ENCODE results near the gene ZEB2. TPM values are rescaled to one million over a fixed set of nuclear protein-coding genes. Genes with fewer than 3 reads are reported as not detected.

Gene ZEB2
- total RNA-seq, 1 donor from 2014 or later: 95.4 TPM

DNA sequence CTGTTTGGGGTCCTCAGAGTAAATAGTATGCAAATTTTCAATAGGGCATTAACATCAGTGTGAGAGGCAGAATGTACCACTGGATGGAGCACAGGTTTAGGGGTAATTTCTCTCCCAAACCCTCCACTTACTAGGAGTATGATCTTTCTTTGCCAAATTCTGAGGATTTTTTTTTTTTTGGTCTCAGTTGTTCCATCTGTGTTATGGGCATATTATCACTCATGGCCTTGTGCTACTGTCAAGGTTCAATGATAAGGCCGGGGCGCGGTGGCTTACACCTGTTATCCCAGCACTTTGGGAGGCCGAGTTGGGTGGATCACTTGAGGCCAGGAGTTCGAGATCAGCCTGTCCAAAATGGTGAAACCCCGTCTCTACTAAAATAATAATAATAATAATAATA, 30.2 kb upstream of the ZEB2 start:
- TF ChIP-seq, protein P1, sequence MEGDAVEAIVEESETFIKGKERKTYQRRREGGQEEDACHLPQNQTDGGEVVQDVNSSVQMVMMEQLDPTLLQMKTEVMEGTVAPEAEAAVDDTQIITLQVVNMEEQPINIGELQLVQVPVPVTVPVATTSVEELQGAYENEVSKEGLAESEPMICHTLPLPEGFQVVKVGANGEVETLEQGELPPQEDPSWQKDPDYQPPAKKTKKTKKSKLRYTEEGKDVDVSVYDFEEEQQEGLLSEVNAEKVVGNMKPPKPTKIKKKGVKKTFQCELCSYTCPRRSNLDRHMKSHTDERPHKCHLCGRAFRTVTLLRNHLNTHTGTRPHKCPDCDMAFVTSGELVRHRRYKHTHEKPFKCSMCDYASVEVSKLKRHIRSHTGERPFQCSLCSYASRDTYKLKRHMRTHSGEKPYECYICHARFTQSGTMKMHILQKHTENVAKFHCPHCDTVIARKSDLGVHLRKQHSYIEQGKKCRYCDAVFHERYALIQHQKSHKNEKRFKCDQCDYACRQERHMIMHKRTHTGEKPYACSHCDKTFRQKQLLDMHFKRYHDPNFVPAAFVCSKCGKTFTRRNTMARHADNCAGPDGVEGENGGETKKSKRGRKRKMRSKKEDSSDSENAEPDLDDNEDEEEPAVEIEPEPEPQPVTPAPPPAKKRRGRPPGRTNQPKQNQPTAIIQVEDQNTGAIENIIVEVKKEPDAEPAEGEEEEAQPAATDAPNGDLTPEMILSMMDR (IDR thresholded peaks at IDR 0.05): no peak
- Mint-ChIP-seq H3K4me3 (ENCODE audit: unreplicated experiment) (no peak overlapping the region), H3K4me1 (ENCODE audit: low read depth) (peaks cover 47% of the 10 kb centered on the region), H3K27me3 (ENCODE audit: low read depth) (no peaks in the 10 kb centered on the region), H3K9me3 (ENCODE audit: low read depth) (no peaks in the 10 kb centered on the region), H3K36me3 (ENCODE audit: low read depth) (no peaks in the 10 kb centered on the region), H3K27ac (ENCODE audit: unreplicated experiment) (no peak overlapping the region)
- no peak for DNase-seq (ENCODE audit: low spot score)

DNA sequence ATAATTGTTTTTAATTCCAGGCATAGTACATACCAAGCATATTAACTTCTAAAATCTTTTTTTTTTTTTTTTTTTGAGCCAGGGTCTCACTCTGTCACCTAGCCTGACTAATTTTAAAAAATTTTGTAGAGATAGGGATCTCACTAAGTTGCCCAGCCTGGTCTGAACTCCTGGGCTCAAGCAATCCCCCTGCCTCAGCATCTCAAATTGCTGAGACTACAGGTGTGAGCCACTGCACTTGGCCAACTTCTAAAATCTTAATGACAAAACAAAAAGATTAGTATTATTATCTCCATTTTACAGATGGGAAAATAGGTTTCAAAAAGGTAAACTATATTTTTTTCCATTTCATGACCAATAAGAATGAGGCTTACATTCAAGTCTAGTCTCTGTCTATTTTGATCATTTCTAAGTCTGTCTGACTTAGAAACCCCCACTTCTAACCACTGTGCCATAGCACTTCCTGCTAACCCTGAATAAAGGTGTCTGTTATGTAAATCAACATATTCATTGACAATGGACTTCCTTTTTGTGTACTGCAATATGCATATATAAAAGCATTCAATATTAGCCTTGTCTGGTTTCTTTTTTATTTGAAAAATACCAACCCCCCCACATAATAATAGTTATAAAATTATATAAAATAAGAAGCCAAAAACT, 28.7 kb upstream of the ZEB2 start:
- Mint-ChIP-seq H3K36me3 (ENCODE audit: low read depth) (no peaks in the 10 kb centered on the region), H3K27ac (ENCODE audit: unreplicated experiment) (no peak overlapping the region), H3K4me1 (ENCODE audit: low read depth) (peaks cover 33% of the 10 kb centered on the region), H3K4me3 (ENCODE audit: unreplicated experiment) (no peak overlapping the region), H3K9me3 (ENCODE audit: low read depth) (no peaks in the 10 kb centered on the region), H3K27me3 (ENCODE audit: low read depth) (no peaks in the 10 kb centered on the region)
- TF ChIP-seq, protein P1 (IDR thresholded peaks at IDR 0.05): no peak
- no peak for DNase-seq (ENCODE audit: low spot score)

DNA sequence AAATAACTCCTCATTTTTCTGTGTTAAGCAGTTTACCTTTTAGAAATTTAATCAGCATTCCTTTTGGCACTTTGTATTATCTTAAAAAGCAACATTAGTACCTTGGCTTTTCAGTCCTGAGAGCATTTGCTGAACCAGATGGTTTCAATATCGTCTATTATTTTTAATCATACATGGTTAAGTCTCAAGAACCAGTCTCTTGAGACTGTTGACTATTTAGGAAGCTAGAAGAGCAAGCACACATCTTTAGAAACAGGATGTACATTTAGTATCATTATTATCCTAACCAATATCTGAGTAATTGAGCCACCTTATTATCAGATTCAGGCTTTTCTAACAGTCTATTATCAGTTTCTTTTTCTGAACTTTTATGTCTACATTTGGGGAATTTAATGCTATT, 28.2 kb upstream of the ZEB2 start:
- H3K36me3 Mint-ChIP-seq (ENCODE audit: low read depth): no peaks in the 10 kb centered on the region
- no peaks in the 10 kb centered on the region for H3K27me3 Mint-ChIP-seq (ENCODE audit: low read depth)
- H3K9me3 Mint-ChIP-seq (ENCODE audit: low read depth): peaks cover under 1% of the 10 kb centered on the region
- no peak for DNase-seq (ENCODE audit: low spot score)
- peaks cover 27% of the 10 kb centered on the region for H3K4me1 Mint-ChIP-seq (ENCODE audit: low read depth)
- no peak overlapping the region for H3K27ac Mint-ChIP-seq (ENCODE audit: unreplicated experiment)
- H3K4me3 Mint-ChIP-seq (ENCODE audit: unreplicated experiment): no peak overlapping the region
- TF ChIP-seq, protein P1 (IDR thresholded peaks at IDR 0.05): no peak

DNA sequence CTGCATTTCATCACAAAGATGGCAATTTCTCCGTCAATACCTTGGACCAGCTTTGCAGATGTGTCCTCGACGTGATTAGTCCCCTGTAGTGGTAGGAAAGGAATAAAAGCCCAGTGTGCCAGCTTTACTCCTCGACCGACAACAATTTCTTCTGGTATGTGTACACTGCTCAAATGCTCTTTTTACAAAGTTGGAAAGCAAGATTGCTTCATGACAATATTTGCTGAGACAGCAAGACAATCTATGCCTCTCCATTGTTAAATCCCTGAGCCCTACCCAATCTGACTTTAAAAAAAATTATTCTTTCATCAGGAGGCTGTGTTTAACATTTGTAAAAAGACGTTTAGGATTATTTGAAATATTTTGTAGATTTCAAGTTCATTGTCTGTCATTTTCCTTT, 27.6 kb upstream of the ZEB2 start:
- TF ChIP-seq, protein P1 (IDR thresholded peaks at IDR 0.05): no peak
- H3K27ac Mint-ChIP-seq (ENCODE audit: unreplicated experiment): no peak overlapping the region
- H3K9me3 Mint-ChIP-seq (ENCODE audit: low read depth): peaks cover 6% of the 10 kb centered on the region
- peaks cover 21% of the 10 kb centered on the region for H3K4me1 Mint-ChIP-seq (ENCODE audit: low read depth)
- DNase-seq (ENCODE audit: low spot score): no peak
- H3K4me3 Mint-ChIP-seq (ENCODE audit: unreplicated experiment): no peak overlapping the region
- H3K27me3 Mint-ChIP-seq (ENCODE audit: low read depth): no peaks in the 10 kb centered on the region
- no peaks in the 10 kb centered on the region for H3K36me3 Mint-ChIP-seq (ENCODE audit: low read depth)

DNA sequence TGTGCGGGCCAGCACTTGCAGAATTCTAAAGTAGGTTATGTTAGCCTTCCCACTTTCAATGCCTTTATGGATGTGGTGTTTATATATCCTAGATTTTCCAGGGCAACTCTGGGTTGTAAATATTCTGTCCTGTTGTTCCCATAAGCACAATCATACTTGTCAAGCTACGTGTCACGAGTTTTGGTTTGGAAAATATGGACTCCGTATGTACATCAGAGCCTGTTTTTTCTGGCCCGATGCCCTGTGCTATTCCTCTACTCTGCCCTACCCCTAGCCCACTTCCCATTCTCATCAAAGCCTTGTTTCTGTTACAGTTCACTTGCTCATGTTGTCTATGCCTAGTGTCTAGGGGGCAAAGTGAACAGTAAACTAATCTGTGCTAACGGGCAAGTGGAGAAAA, 27.0 kb upstream of the ZEB2 start:
- no peaks in the 10 kb centered on the region for H3K36me3 Mint-ChIP-seq (ENCODE audit: low read depth)
- H3K9me3 Mint-ChIP-seq (ENCODE audit: low read depth): peaks cover 6% of the 10 kb centered on the region
- H3K27ac Mint-ChIP-seq (ENCODE audit: unreplicated experiment): no peak overlapping the region
- DNase-seq (ENCODE audit: low spot score): no peak
- no peaks in the 10 kb centered on the region for H3K27me3 Mint-ChIP-seq (ENCODE audit: low read depth)
- peaks cover 20% of the 10 kb centered on the region for H3K4me1 Mint-ChIP-seq (ENCODE audit: low read depth)
- TF ChIP-seq, protein P1 (IDR thresholded peaks at IDR 0.05): no peak
- no peak overlapping the region for H3K4me3 Mint-ChIP-seq (ENCODE audit: unreplicated experiment)
